NCI-H69 (cell line): ENCODE data around the gene FRMD4A.
"Not testable (repeated sequence)": the region's sequence is repeated elsewhere in the genome, so short reads cannot be mapped to it uniquely, and the experiment has no call there.

Experiments used
- DNase-seq: peaks from one replicate; lab custom pipeline; 2025; lab: John Stamatoyannopoulos, UW

FRMD4A gene

DNA sequence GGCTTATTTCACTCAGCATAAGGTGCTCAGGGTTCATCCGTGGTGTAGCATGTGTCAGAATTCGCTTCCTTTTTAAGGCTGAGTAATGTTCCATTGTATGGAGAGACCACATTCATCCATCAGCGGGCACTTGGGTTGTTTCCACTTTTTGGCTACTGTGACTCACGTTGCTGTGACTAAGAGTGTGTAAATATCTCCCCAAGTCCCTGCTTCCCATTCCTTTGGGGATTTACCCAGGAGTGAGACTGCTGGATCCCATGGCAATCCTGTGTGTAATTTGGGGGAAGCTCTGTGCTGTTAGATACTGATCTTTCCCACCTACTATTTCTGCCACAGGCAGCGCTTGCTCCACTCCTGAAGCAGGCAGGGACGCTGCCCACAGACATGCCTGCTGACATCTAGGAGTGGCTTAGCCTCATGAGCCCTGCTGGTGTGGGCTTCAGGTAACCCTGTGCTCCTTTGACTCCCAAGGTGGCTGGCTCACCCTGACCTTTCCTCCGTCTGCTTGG lies 346.0 kb downstream of the FRMD4A start:
- no peak for DNase-seq

DNA sequence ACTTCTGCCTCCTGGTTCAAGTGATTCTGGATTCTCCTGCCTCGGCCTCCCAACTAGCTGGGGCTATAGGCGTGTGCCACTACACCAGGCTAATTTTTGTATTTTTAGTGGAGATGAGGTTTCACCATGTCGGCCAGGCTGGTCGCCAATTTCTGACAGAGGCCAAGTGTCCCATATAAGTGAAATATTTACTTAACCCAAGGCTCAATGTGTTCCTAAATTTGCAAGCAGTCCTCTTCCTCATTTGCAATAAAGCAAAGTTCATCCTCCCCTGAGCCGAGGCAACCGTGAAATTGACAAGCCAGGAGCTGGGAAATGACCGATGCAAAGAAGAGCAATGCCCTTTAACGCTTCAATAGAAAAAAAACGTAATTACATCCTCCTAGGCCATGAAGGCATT lies 347.7 kb downstream of the FRMD4A start:
- DNase-seq = no peak

DNA sequence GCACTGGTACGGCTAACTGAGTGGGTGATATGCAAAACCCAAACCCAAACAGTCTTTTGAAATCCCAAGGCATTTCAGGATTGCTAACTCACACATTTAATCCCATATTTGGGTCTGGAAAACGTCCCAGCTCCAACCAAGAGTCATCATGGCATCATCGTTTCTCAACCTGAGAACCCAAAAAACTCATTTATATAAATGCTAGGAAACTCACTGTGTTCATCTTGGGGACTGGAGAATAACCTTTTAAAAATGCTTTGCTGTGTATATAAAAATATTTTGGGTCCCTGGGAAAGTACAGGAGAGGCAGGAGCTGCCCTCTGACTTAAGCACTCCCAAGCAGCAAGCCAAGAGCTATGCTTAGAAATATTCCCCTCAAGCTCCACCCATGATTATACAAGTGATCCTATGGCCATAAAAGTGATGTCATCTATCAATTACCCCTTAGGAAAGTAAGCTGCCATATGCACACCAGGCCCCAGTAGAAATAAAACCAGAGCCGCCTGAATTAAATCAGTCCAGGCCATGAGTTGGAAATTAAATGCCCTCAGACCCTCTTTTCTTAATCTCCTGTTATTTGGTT lies 352.1 kb downstream of the FRMD4A start:
- DNase-seq = peak; percentile 27

DNA sequence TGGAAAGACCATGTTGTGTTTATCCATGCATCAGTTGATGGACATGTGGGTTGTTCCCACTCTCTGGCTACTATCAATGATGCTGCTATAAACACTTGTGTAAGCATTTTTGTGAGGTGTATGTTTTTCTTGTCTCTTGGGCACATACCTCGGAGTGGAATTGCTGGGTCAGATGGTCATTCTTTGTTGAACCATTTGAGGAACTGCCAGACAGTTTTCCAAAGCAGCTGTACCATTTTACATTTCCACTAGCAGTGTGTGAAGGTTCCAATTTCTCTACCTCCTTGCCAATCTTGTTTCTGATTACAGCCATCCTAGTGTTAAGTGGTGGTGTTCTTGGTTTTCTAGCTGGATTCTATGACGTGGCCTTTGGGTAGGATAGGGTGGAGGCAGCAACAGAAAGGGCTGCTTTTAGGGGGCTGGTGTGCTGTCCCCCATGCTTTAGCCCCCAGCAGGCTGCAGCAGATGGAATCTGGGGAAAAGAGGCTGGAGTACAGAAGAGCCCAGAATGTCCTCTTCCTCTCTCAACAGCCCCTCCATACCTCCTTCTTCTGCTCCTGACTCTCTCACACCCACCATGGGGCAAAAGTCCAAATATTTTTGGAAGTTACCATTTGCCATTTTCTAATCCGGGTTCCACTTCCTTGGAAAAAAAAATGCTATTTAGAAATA lies 352.7 kb downstream of the FRMD4A start:
- DNase-seq = no peak

DNA sequence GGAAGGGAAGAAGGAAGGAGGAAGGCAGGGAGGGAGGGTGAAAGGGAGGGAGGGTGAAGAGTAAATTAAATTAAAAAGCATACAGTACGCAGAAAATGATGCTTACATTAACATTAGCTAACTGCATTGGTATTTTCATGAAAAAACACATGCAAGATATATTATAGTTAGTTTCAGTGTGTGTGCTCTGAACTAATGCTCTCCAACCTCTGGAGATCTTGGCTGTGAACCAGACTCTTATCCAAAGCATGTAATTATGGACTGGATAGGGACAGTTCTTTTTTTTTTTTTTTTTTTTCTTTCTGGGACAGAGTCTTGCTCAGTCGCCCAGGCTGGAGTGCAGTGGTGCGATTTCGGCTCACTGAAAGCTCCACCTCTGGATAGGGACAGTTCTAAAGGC lies 357.0 kb downstream of the FRMD4A start:
- DNase-seq = peak; percentile 63

DNA sequence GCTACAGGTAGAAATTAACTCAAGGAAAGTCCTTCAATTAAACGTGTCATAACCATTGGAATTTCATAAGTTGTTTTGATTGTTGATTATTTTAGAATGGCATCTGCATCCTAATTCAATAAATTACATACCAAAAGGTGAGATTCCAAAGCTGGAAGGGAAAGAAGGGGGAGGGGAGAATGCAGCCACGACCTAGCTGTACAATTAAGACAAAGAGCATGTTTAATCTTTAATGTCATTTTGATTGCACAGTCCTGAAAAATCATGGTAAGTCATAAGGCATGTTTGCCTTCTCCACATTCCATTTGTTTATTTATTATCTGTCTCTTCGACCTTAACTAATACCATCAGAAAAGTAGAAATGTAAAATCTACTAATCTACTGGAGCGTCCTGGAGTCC lies 358.1 kb downstream of the FRMD4A start:
- no peak for DNase-seq

DNA sequence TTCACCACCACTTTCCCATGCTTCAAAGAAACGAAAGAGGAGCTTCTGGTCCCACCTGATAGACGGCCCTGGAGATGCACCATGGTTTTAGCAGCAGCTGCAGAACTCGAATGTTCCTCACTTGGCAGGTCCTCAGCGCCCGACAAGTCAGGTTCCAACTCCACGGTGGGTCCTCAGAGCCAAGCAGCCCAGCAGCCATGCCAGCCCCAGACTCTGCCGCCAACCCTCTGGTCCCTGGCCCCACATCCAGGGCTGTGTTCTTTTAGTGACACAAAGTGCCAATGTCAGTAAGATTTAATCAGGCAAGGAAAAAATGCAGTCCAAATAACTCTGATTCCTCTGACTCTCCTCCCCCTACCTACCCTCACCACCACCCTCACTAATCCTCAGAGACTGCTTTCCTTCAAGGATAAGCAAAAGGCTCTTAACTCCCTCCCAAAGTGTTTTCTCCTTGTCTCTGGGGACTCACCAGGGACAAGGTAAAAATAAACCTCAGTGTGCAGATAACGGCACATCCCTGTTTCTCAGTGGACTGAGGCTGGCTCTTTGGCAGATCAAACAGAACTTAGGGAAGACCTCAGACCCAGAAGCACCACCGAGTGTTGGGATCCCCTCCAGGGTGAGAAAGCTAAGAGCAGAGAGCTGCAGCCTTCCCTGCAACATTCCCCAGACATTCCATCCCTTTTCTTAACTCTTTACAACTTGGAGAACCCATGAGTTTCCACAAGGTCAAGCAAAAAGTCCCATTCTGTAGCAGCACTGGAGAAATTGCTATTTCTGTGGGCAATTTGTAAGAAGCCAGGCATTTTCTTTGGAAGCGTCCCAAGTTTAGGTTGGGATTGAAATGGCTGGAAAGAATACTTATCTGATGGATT lies 358.9 kb downstream of the FRMD4A start:
- no peak for DNase-seq

DNA sequence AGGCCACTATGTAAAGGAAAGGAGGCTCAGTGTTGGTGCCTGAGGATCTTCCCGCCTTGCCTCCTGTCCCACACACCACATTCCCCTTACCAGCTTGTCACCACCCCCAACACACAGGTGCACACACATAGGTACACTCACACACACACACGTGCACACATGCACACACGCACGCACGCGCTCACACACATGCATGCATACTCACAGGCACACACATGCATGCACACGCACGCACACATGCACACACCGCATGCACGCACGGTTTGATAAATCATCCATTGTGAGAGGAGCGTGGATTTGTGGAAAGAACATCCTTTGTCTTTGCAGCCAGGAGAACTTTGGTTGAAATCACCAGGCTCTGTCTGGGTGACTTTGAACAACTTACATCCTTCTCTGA lies 359.8 kb downstream of the FRMD4A start:
- DNase-seq = no peak

DNA sequence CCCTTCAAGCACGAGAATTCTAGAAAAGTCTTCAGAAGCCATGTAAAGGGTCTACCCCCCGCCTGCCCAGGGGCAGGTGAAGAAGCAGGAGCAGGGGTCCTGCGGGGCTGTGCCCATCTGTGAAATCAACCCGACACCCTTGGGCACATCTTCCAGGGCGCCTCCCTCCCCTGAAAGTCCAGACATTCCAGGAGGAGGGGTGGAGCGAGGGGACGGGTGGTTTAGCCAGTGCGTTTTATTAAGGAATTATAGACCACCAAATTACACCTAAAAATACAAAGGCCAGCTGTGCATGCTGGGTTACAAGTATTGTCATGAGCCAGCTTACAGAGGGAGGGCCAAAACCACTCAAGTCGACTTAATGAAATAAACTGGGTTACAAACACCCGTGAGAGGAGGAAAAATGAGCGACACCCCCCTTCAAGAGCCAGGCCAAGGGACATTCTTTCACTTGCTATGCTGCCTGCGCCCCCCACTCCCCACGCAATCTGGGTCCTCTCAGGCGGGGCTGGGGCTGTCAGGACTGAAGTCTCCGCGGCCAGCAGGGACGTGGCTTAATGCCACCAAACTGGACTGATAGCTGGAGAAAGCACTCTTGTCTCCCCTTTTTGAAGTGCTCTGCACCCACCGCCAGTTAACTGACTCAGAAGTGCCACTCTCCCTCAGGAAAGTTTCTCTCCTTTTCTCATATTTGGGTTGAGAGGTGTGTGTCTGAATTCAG lies 360.3 kb downstream of the FRMD4A start:
- DNase-seq = no peak

DNA sequence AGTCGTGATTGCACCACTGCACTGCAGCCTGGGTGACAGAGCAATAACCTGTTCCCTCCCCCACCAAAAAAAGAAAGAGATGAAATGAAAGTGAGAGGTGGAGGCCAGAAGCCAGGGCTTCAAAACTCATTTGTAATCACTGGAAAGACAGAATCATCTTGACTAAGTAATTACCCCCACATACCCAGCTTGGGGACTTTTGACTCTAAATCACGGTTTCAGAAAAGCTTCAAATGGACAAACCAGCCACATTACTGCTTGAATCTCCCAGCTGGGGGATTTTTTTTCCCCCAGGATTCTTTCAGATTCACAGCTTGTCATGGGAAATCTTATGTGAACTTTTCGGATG lies 361.0 kb downstream of the FRMD4A start:
- no peak for DNase-seq

DNA sequence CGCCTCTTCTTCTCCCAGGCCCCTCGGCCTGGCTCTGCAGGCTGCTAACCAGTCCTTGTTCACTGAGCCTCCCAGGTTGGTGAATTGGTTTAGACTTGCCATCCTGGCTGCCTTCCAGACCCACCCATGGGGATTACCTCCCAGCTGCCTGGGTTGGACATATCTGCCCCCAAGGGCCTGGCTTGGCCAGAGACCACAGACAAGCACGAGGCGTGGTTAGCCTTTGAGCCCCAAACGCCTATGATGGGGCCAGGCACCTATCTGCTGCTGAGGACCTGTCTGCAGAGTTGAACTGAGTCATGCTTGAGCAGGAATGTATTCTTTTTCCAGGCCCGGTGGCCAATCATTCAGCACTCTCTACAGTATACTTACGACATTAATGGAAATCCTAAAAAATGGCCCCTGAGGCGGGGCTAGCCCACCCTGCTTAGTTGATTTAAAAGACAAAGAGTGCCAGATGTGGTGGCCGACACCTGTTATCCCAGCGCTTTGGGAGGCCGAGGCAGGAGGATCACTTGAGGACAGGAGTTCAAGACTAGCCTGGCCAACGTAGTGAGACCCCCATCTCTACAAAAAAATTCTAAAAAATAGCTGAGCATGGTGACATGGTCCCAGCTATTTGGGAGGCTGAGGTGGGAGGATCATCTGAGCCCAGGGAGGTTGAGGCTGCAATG lies 361.5 kb downstream of the FRMD4A start:
- DNase-seq = peak; percentile 73

DNA sequence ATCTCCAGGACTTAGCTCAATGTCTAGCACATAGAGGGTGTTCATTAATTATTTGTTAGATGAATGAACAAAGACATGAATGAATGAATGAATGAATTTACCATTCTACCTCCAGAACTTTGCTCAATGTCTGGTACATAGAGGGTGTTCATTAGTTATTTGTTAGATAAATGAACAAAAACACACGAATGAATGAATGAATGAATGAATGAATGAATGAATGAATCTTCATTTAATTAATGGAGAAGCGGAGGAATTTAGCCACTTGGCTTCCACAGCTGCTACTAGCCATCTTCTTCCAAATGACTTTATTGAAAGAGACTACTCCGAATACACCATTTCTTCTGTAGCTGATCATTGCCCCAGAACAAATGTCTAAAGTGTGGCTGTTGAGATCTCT lies 368.9 kb downstream of the FRMD4A start:
- no peak for DNase-seq

DNA sequence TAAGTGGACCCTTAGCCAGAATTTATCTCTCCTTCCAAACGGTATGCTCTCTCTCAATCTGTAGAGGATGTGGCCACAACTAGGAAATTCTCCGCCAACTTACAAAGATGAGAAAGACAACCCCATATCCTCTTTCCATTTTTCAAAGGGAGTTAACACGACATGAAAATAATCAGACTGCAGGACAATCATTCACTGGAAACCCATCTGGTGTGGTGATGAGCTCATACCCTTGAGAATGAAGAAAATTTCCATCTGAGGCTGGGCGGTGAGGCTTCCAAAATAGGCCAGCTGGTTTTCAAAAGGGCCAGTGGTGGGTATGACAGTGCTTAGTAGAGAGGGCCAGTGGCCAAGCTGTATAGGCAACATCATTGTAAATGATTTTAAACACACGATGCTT lies 369.6 kb downstream of the FRMD4A start:
- DNase-seq = peak; percentile 84

DNA sequence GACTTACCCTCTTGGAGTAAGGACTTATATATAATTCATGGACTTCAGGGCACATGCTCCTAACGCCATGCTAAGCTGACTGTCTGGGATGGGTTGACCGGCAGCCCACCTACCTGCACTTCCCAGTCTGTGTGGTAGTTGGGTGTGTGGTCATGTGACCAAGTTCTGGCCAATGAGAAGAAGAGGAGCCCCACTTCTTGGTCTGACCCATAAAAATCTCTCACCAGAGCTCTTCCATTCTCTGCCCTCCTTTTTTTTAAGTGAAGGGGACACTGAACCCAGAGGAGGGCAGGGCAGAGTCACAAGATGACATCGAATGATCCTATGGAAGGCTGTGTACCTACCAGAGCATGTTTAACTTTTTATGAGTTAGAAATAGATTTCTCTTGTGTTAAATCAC lies 370.1 kb downstream of the FRMD4A start:
- no peak for DNase-seq

DNA sequence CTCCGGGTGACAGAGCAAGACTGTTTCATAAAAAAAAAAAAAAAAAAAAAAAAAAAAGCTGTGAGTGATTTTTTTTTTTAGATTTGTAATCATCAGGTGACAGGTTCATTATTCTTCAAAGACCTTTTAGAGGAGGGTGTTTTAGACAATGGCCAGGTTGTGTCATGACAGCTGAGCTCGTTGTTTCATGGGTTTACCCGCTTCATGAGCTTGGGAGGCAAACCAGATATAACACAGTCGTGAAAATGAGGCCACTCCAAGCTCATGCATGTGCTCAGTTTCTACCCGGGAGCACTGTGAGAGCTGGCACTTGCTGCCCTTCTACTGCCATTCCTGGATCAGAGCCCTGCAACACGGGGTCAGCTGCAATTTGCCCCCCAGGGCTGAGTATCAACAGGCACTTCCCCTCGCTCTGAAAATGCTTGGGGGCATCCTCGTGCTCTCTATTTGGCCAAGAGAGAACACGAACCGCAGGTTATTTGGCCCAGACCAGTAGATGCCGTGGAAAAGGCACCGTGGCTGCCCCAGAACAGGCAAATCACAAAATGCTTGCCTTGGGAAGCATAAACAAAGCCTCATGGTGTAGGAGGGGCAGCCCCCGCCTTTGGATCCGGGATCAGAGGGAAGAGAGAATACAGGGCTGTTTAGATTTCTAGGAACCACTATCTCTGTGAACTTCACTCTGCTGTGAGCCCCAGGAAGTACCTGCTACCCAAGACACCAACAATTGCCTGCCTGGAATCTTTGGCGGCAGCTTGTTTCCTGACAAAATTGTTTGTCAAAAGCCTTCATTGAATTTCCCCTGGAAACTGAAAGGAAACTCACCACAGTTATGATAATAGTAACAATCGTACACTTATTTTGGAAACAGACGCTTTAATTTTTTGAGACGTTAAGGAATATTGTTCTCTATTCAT lies 371.0 kb downstream of the FRMD4A start:
- DNase-seq = peak; percentile 76

DNA sequence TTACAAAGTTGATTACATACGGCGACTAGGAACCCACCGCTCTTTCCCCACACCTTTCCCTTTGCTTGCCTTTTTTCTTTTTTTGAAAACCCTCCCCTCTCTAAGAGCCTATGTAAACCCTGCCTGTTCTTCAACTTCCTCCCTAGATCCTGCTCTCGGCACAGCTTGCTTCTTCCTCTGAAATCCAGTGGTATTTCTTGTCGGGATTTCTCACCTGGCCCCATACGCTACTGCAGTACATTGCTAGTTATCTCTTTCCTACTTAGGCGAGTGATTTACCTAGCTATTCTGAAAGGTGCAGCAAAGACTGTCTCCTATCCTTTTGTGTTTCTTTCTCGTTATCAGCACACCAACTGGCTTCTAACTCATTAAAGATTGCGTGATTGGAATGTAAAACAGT lies 372.9 kb downstream of the FRMD4A start:
- DNase-seq = no peak

DNA sequence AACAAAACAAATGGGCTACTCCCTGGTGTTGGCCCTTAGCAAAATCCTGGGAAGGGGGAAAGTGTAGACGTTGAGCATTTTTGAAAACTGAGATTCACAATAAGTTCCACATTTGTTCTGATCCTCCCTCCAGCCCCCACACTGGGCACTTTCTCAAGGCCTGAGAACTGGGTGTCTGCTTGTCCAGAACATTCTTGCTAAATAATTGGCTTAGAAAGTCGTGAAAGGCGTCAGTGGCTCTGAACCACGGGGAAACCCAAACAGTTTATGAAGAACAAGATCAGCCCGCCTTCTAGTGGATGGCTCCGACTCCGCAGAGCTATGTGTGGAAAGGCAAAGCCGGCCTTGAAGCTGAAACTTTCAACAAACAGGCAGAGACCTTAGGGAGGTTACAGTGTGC lies 373.9 kb downstream of the FRMD4A start:
- DNase-seq = no peak

DNA sequence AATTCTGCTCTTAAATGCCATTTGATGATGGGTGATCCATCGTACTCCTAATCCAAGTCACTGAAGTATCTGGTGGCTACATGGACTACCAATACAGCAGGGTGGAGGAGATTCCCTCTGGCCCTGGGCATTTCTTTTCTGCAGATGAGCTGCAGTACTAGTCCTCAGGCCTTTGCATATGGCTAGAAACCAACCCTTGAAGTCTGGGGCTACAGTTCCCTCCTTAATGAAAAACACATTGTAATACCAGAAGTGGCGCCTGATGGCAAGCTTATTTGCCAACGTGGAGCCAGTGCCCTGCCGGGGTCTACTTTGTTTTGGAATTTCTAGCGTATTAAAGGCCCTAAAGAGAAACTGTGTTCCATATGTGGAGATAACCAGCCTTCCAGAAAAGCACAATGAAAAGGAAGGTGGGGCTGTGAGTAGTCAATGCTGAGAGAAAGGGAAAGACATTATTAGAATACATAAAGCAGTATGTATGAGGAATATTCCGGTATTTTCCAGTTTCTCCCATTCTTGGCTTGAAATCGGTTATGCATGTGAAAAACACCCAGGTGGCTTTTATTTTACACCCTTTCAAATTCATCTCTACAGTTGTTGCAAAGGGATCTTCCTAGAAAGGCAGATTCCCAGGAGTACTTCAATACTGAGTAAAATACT lies 375.2 kb downstream of the FRMD4A start:
- no peak for DNase-seq

DNA sequence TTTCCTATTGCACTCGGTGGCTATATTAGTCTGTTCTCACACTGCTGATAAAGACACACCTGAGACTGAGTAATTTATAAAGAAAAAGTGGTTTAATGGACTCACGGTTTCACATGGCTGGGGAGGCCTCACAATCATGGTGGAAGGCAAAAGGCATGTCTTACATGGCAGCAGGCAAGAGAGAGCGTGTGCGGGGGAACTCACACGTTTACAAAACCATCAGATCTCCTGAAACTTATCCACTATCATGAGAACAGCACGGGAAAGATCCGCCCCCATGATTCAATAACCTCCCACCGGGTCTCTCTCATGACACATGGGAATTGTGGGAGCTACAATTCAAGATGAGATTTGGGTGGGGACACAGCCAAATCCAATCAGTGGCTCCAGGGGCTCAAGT lies 376.5 kb downstream of the FRMD4A start:
- not testable (repeated sequence) for DNase-seq

DNA sequence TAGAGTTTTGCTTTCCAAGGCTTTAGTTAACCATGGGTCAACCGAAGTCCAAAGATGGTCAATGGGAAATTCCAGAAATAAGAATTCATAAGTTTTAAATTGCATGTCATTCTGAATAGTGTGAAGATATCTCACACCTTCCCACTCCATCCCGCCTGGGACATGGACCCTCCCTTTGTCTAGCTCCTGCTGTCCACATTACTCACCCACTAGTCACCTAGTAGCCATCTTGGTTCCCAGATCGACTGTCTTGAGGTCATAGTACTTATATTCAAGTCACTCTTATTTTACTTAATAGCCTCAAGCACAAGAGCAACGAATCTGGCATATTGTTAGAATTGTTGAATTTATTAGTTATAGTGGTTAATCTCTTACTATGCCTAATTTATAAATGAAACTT lies 377.4 kb downstream of the FRMD4A start:
- DNase-seq = no peak
